GM12878 (cell line): ENCODE results near the gene NPAS2. TPM values are rescaled to one million over a fixed set of nuclear protein-coding genes. Genes with fewer than 3 reads are reported as not detected.
A peak's percentile ranks its signal among the peaks of the same experiment; 100 is the strongest.

Source experiments
- ATAC-seq: fragments of 200-7000 bp; cut with Tn5 transposase; 3 replicates; pipeline ENCODE4 v1.9.1; 2020; ENCODE audit warnings: mild to moderate bottlenecking, moderate library complexity
- BruUV-seq: library from RNA; stranded (reverse); fragments of 400-500 nt; replicated peaks from 2 replicates; lab custom pipeline; 2021; lab: Mats Ljungman, UMichigan
- CTCF ChIA-PET: fragments of 300-600 bp; sonication (Branson Sonifier 250); formaldehyde crosslinking; extraction: SDS; loops from one replicate; lab custom pipeline; 2021; ENCODE audit warnings: inconsistent platforms; lab: Yijun Ruan, JAX
- POLR2A ChIA-PET: fragments of 350-600 bp; formaldehyde crosslinking; extraction: SDS; loops from one replicate; lab custom pipeline; 2021; ENCODE audit warnings: inconsistent platforms; lab: Charles Lee
- RAD21 ChIA-PET: fragments of 300-600 bp; sonication (Branson Sonifier 250); formaldehyde crosslinking; loops from one replicate; lab custom pipeline; 2023; ENCODE audit warnings: antibody characterized with exemption; ENCODE audit not compliant: unreplicated experiment; lab: Charles Lee
- SMC1A ChIA-PET: fragments of 300-600 bp; sonication (Branson Sonifier 250); formaldehyde crosslinking; loops from one replicate; lab custom pipeline; 2023; ENCODE audit not compliant: unreplicated experiment, uncharacterized antibody; lab: Charles Lee
- DNase-seq: peaks from one replicate; pipeline ENCODE4 v3.0.0-alpha.2; 2011; ENCODE audit warnings: low read depth, low spot score
- FAIRE-seq: peaks from 3 replicates; lab custom pipeline; 2011; peaks lifted over from hg19 to GRCh38; lab: Jason Lieb, UNC
- H2AFZ ChIP-seq: 2 replicates; pipeline ENCODE4 v1.6.0; 2011; ENCODE audit warnings: low read depth, low read length, control low read depth; ENCODE audit not compliant: control insufficient read depth
- H3K27ac ChIP-seq: 2 replicates; pipeline ENCODE4 v1.5.1; 2011; ENCODE audit warnings: control low read depth; ENCODE audit not compliant: control insufficient read depth, insufficient read depth
- H3K27me3 ChIP-seq, 2 experiments: replicated peaks in 1 of 2; 2 replicates each; pipeline versions ENCODE4 v1.6.0 to v1.6.1; 2011; ENCODE audit warnings: low read length in 1 of 2; ENCODE audit not compliant: control insufficient read depth in 2 of 2, insufficient read depth in 2 of 2
- H3K36me3 ChIP-seq, 2 experiments: 2 replicates each; pipeline ENCODE4 v1.5.1; 2011; ENCODE audit warnings: low read length in 1 of 2; ENCODE audit not compliant: control insufficient read depth in 2 of 2, insufficient read depth in 2 of 2
- H3K4me1 ChIP-seq: 2 replicates; pipeline ENCODE4 v1.6.1; 2011; ENCODE audit warnings: mild to moderate bottlenecking, low read length, moderate library complexity, mixed read lengths; ENCODE audit not compliant: control insufficient read depth, insufficient read depth
- H3K4me2 ChIP-seq: 2 replicates; pipeline ENCODE4 v1.6.0; 2011; ENCODE audit warnings: control low read depth; ENCODE audit not compliant: control insufficient read depth, insufficient read depth
- H3K4me3 ChIP-seq: fragments of 200-600 bp; sonication (generic); 2 replicates; pipeline ENCODE4 v1.5.1; 2016
- H3K79me2 ChIP-seq: 2 replicates; pipeline ENCODE4 v1.6.0; 2011; ENCODE audit warnings: low read length; ENCODE audit not compliant: control insufficient read depth, insufficient read depth
- H3K9ac ChIP-seq: 2 replicates; pipeline ENCODE4 v1.8.0; 2011; ENCODE audit warnings: low read length, control low read depth, mixed read lengths; ENCODE audit not compliant: control insufficient read depth, insufficient read depth
- H3K9me3 ChIP-seq: replicated peaks from 3 replicates; pipeline ENCODE4 v1.5.1; 2011; ENCODE audit warnings: mild to moderate bottlenecking, low read length; ENCODE audit not compliant: control insufficient read depth, insufficient read depth
- H4K20me1 ChIP-seq: 2 replicates; pipeline ENCODE4 v1.6.0; 2011; ENCODE audit not compliant: control insufficient read depth, insufficient read depth
- HCFC1 ChIP-seq: fragments of 150-350 bp; IDR thresholded peaks from 2 replicates; pipeline ENCODE4 v1.6.1; 2014; ENCODE audit warnings: low read length
- PKNOX1 ChIP-seq: fragments of 450-650 bp; IDR thresholded peaks from 2 replicates; pipeline ENCODE4 v1.6.1; 2016; ENCODE audit warnings: mild to moderate bottlenecking
- SIX5 ChIP-seq: IDR thresholded peaks from 2 replicates; pipeline ENCODE4 v1.6.1; 2011; ENCODE audit warnings: mild to moderate bottlenecking, low read depth, low read length, moderate library complexity; ENCODE audit not compliant: severe bottlenecking
- TAF1 ChIP-seq: IDR thresholded peaks from 2 replicates; pipeline ENCODE4 v1.6.1; 2011; ENCODE audit warnings: mild to moderate bottlenecking, low read depth, low read length, borderline replicate concordance
- TARDBP ChIP-seq: IDR thresholded peaks from 2 replicates; pipeline ENCODE4 v1.6.1; 2016; ENCODE audit warnings: borderline replicate concordance
- USF1 ChIP-seq: IDR thresholded peaks from 2 replicates; pipeline ENCODE4 v1.6.1; 2011; ENCODE audit warnings: borderline replicate concordance, low read depth, mild to moderate bottlenecking, moderate library complexity, mixed read lengths, low read length; ENCODE audit not compliant: insufficient read depth; ENCODE audit errors: extremely low read length
- WGBS: methylation state at CpG from one replicate; pipeline ENCODE4 v1.1.6; 2016; ENCODE audit warnings: low lambda C conversion rate; ENCODE audit not compliant: insufficient replicate concordance, insufficient coverage; ENCODE audit errors: missing lambda C conversion rate; 5-methylcytosine and 5-hydroxymethylcytosine counted together
- in situ Hi-C: fragments of 300-500 bp; cut with MboI; formaldehyde crosslinking; loops from 9 replicates; pipeline ENCODE4 v1.14.3; 2018; ENCODE audit warnings: mixed read lengths
- intact Hi-C: fragments of 100-400 bp; cut with micrococcal nuclease; formaldehyde crosslinking; loops from one replicate; pipeline ENCODE4 v1.14.2; 2022; ENCODE audit not compliant: unreplicated experiment
- polyA plus RNA-seq, 11 experiments: library from polyadenylated mRNA; depleted of rRNA in 4 of 11; unstranded in 6 of 11; stranded (reverse) in 5 of 11; fragments of >200 nt; fragmentation: Nextera tagmentation in 4 of 11; fragmentation: Illumina TruSeq in 1 of 11; extraction: Ambion mirVana in 4 of 11; extraction: Trizol in 1 of 11; gene quantifications; 1 replicate in 1 of 11; 2 replicates in 10 of 11; pipeline versions ENCODE4 v1.2.1 to v1.2.3, GENCODE V29; 2011 to 2016; ENCODE audit warnings: inconsistent platforms in 2 of 11, missing spikeins in 2 of 11, low read depth in 1 of 11
- total RNA-seq, 4 experiments: library from RNA; depleted of rRNA in 3 of 4; stranded (reverse); fragments of >200 nt in 3 of 4; fragmentation: Illumina TruSeq in 1 of 4; extraction: Trizol in 1 of 4; gene quantifications; 2 replicates each; pipeline versions ENCODE4 v1.2.1 to v1.2.3, GENCODE V29; 2013 to 2021
- TF ChIP-seq, protein P1 (sequence below): IDR thresholded peaks from 2 replicates; pipeline ENCODE4 v1.6.1; 2012; ENCODE audit warnings: low read depth, low read length, improper control_type of control experiment

NPAS2 gene
- total and polyA plus RNA-seq, 10 of the 15 experiments (the other 5 are each of a cell fraction or from before 2014, with no cell fraction given), result 0.08 TPM; not detected in 9

GRCh38 chr2:100978582-100979191 is 158.7 kb downstream of the NPAS2 start:
- in situ Hi-C loops (no loop called here), intact Hi-C loops (no loop called here)
- DNase-seq (no peak), FAIRE-seq (no peak), ATAC-seq (0 out of 3 replicates have a peak, but pooled peaks have one; percentile 13)
- Histone ChIP-seq H3K9me3 (no peaks in the 10 kb centered on the region), H3K4me2 (no peak overlapping the region), H3K4me3 (no peak overlapping the region), H3K9ac (no peak overlapping the region), H3K4me1 (peaks cover 14% of the 10 kb centered on the region), H2AFZ (no peak overlapping the region), H4K20me1 (peaks cover 3% of the 10 kb centered on the region; the same call in 1 of the 2 replicates), H3K27ac (no peak overlapping the region), H3K79me2 (no peaks in the 10 kb centered on the region), H3K36me3 (no peaks in the 10 kb centered on the region), H3K27me3 (peaks cover 1 to 2% of the 10 kb centered on the region in 2 experiments; a peak in 2 of 4 replicates)
- ChIA-PET RAD21 (interaction anchor here (1.6 kb wide), 1 partner anchor 369 kb away, joined by 3 read pairs; no protein-coding TSS in a partner anchor), SMC1A (no interaction called here), POLR2A (no interaction called here), CTCF (interaction anchor here (0.7 to 1.0 kb wide), 2 partner anchors 24 to 550 kb away, joined by 3 to 5 read pairs; partner anchors contain the start of gene RPL31)
- TF ChIP-seq PKNOX1 (no peak), USF1 (no peak), TAF1 (no peak), SIX5 (no peak), TARDBP (no peak), HCFC1 (no peak)
- TF ChIP-seq, protein P1, sequence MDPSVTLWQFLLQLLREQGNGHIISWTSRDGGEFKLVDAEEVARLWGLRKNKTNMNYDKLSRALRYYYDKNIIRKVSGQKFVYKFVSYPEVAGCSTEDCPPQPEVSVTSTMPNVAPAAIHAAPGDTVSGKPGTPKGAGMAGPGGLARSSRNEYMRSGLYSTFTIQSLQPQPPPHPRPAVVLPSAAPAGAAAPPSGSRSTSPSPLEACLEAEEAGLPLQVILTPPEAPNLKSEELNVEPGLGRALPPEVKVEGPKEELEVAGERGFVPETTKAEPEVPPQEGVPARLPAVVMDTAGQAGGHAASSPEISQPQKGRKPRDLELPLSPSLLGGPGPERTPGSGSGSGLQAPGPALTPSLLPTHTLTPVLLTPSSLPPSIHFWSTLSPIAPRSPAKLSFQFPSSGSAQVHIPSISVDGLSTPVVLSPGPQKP, result no peak
- no TSS peak for BruUV-seq
- WGBS, result 20% methylated on average over 16 of the region's 16 CpGs
